ENCODE measurements around the gene SPDYA.
"Not testable (repeated sequence)": the region's sequence is repeated elsewhere in the genome, so short reads cannot be mapped to it uniquely, and the experiment has no call there.

Gene SPDYA

DNA sequence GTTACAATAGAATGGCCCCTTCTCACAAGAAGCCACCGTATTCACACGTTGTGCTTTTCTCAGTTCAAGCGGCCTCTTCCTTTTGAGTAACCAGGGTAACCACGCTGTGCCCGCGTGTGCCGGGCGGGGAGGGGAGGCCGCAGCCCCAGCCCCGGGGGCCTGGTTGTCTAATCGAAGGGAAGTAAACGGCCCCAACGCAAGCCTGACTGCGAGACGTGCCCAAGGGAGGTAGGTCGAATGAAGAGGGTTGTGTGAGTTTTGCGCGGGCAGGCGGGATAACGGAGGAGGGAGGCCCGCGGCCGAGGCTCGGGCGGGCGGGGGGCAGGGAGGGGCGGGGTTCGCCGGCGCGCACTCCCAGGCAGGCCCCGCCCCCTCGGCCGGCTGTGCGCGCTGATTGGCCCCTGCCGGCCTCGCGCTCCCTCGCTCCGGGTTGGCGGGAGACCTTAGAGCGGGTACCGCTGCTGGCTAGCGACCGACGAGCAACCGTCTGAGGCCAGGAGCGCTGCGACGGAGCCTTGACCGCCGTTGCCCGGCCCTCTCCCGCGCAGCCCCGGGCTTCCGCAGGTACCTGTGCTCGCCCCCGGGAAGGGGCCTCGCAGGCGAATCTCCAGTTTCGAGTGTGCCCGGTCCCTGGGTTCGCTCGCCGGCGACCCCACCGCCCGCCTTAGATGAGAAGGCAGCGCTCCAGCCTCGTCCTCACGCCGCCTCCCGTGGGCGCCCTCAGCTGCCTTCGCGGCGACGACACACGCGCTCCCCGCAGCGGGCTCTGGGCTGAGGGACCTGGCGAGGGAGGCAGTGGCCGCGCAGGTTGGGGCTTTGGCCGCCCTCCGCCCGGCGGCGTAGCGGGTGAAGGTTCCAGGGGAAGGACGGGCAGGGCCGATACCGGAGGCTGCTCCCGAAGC is at the start of gene SPDYA:
SPDYA (plus strand) TSS at position 451 of the 902 bp plus-strand sequence. CDS start 5,181 bp downstream, outside the sequence.
- DNase-seq (ENCODE audit: low read depth in 2 of 2): peak; percentile 71

DNA sequence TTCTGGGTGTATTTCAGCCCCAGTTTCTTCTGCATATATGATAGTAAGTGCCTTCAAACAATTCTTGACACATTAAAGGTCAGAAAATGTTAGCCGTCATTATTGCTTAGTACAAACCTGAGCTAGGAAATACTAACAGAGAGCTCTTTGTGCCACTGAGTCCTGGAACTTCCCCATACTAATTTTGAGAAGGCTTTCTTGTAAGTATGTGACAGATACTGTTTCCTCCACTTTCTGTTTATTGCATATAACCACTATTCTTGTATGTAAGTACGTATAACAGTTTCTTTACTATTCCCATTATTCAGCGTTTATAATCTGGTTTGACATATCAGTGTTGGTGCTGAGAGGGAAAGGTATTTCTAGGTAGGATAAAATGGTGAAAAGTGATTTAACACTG is 49.2 kb upstream of the SPDYA start:
- no peak for DNase-seq (ENCODE audit: low read depth in 2 of 2)

DNA sequence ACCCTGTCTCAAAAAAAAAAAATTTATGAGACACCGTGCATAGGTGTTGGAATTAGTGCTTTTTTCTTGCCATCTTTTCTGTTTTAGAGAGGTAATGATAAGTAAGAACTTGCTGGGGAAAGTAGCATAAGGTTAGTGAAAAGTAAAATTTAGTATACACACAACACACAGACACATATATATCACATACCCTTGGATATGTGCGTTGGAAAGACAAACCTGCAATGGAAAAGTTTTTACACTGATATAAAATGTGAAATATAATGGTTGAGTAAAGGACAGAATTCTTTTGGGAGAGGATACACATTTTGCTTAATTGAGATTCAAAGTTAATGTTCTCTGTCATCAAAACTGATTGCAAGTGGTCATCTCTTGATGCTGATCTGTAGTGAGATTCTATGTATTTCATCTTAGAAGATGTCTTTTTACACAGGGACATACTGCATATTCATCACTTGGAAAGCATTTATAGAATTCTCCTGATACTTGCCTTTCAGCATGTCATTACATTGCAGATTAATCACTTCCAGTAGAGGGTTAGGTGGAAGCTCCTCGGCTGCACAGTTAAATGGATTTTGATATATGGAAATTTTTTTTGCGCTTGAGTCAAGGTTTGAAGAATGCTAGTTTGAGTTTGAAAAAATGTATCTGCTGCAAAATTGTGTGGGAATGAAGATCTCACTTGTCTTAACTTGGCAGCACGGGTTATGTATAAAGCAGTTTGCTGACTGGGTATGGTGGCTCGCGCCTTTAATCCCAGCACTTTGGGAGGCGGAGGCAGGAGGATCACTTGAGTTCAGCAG is 45.5 kb upstream of the SPDYA start:
- DNase-seq (ENCODE audit: low read depth in 2 of 2): no peak

DNA sequence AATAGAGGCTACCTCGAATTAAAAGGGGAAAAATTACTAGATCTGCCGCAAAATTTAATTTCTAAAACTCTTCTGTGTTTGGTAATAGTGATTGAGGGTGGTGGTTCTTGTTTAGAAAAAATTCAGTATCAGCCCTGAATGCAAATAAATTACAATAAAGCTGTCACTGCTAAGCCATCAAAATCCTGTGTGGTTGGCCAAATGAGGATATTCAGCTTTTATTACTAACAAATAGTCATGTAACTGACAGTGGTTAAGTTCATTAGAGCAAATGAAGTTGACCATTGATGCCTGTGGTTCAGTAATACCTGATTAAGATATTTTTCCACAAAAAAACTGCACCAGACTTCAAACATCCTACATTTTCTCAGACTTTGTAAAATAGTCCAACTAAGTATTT is 44.6 kb upstream of the SPDYA start:
- DNase-seq (ENCODE audit: low read depth in 2 of 2): no peak

DNA sequence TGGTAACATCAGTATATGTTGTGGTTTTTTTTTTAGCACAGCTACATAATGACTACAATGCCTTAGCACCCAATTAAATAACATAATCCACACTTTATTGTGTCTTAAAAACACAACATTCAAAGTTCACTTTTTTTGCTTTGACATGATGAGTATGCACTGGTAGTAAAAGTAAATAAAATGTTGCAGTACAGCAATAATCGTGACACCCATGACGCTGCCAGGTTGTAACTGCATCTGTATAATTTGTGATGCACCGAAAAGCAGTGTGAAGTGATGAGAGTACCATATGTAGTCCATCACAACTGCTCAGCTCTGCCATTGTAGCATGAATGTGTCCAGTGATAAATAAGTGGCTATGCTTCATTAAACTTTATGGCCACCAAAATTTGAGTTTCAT is 43.3 kb upstream of the SPDYA start:
- no peak for DNase-seq (ENCODE audit: low read depth in 2 of 2)

DNA sequence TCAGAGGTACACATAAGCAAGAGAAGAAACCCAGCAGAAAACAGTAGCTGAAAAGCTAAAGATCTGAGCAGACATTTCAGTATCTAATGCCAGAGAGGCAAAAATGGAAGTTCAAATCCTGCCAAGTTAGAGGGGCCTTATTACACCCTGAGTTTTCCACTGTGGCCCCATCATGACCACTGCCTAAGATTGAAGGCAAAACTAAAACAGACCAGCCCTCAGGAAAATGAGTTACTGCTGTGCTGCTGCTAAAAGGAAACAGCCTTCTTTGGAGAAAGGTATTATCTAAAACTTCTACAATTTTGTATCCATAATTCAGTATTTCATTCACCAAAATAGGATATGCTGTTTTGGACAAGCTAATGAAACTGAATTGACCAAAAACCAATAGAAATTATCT is 42.2 kb upstream of the SPDYA start:
- no peak for DNase-seq (ENCODE audit: low read depth in 2 of 2)

DNA sequence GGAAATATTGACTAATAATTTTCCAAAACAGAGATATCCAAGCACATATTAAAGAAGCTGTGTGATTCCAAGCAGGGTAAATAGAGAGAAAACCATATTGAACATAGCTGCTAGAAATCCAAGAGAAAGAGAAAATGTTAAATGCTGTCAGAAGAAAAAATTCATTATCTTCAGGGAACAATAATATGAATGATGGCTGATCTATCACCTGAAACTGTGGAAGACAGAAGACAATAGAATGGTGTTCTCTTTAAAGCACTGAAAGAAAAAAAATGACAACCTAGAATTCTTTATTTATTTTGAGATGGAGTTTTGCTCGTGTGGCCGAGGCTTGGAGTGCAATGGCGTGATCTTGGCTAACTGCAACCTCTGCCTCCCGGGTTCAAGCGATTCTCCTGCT is 41.7 kb upstream of the SPDYA start:
- DNase-seq (ENCODE audit: low read depth in 2 of 2): no peak

DNA sequence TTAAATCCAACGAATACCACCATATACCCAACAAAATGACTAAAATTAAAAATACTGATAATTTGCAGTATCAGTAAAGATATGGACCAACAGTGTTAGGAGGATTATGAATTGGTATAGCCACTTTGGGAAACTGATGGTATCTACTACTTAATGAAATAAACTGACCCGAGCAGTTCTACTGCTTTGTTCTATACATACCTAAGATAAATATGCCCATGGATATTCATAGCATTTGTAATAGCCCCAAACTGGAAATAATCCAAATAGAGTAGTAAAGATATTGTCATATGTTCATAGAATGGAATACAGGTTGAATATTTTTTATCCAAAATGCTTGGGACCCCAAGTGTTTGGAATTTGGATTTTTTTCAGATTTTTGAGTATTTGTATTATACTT is 38.3 kb upstream of the SPDYA start:
- DNase-seq (ENCODE audit: low read depth in 2 of 2): no peak

DNA sequence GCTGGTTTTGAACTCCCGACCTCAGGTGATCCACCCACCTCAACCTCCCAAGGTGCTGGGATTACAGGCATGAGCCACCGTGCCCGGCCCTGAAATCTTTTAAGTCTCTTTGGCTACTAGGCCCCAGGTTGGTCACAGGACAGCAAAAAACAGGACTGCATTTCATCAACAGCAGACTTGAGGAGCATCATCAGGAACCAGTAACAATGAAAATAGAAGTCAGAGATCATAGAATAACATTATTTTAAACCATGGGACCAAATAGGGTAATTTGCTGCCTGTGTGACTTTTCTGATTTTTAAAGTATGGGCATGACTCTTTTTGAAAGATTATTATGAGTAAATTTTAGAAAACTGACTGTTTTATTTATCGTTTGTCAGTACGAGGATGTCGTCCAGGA is 34.2 kb upstream of the SPDYA start:
- no peak for DNase-seq (ENCODE audit: low read depth in 2 of 2)

DNA sequence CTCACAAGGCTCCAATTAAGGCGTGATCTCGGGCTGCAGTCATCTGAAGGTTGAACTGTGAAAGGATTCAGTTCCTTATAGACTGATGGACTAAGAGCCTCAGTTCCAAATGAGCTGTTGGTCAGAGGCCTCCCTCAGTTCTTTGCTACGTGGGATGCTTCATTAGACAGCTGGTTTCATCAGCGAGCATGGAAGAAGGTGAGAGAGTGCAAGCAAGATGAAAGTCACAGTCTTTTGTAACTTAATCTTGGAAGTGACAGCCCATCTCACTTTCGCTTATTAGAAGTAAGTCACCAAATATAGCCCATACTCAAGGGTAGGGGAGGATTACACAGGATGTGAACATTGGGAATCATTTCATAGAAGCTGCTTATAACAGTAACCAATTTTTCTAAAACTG is 32.2 kb upstream of the SPDYA start:
- no peak for DNase-seq (ENCODE audit: low read depth in 2 of 2)

DNA sequence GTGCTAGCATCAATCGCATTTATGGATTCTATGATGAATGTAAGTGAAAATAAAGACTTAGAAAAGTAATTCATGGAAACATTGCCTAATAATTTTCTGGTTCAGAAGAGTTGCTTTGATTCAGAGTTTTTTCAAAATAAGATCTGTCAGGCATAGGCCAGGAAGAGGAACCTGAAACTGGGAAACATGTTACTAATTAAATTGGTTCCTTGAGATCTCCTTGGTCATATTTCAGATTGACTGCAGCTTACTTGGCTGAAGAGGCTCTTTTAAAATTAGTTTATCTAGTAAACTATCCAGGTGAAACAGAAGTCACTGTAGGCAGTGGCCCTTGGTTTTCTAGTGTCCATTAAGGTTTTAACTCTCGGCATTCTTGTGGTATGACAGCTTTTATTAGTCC is 31.6 kb upstream of the SPDYA start:
- DNase-seq (ENCODE audit: low read depth in 2 of 2): no peak

DNA sequence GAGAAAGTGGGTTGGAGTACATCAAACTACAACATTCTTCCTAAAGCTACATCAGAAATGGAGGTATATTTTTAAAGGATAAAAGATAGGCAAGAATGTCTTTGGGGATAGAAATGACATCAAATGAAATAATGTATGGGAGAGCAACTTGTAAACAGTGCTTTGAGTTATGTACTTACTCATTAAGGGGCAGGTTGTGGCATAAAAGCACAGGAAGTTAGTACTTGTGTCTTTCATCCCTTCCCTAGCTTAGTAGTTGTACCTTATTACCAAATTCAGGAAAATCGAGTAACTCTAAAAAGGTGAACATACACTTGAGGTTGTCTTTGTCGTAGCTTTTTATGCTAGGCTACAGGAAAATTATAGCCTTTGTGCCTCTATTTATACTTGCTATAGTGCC is 30.1 kb upstream of the SPDYA start:
- no peak for DNase-seq (ENCODE audit: low read depth in 2 of 2)

DNA sequence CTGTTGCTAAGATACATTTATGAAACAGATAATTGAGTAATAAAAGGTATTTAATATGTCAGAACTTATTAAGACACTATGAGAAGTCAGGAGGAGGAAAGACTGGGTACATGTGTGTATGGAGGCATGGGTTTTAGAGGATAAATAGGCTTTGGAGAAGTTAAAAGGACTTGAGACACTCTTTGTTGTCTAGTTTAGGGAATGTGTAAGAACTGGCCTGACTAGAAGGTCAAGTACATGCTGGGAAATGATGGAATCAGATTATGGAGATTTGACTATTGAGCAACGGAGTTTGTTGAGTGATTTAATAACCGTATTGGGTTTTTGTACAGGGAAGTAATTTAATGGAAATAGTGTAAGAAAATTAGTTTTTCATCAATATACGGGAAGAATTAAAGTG is 28.2 kb upstream of the SPDYA start:
- no peak for DNase-seq (ENCODE audit: low read depth in 2 of 2)

DNA sequence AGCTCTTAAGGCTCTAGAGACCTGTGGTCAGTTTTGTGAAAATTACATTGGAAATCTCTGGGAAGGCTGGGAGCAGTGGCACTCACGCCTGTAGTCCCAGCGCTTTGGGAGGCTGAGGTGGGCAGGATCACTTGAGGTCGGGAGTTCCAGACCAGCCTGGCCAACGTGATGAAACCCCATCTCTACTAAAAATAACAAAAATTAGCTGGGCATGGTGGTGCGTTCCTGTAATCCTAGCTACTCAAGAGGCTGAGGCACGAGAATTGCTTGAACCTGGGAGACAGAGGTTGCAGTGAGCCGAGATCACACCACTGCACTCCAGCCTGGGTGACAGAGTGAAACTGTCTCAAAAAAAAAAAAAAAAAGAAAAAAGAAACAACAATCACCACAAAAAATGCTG is 26.1 kb upstream of the SPDYA start:
- DNase-seq (ENCODE audit: low read depth in 2 of 2): not testable (repeated sequence)

DNA sequence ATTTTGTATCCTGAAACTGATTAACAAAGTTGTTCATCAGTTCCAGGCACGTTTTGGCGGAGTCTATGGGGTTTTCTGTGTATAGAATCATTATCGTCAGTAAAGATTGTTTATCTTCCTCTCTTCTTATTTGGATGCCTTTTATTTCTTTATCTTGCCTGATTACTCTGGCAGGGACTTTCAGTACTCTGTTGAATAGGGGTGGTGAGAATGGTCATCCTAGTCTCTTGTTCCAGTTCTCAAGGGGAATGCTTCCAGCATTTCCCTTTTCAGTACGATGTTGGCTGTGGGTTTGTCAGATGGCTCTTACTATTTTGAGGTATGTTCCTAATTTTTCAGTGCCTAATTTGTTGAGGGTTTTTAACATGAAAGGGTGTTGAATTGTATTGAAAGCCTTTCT is 14.0 kb upstream of the SPDYA start:
- DNase-seq (ENCODE audit: low read depth in 2 of 2): no peak

DNA sequence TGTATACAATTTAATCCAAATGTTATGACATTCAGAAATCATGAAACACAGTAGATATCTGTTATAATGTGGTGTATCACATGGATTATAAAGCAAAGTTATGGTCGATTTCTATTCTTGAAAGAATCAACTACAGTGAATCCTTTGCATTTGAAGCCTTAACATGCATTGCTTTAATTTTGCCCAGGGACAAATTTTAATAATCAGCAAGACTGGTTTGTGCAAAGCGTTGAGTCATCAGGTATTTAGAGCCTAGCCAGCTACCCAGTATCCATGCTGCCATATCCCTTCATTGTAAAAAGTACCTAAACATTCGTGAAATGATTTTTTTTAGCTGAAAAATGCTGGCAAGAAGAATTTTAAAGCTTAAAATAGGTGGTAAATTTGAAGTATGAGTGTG is 8.9 kb upstream of the SPDYA start:
- DNase-seq (ENCODE audit: low read depth in 2 of 2): no peak

DNA sequence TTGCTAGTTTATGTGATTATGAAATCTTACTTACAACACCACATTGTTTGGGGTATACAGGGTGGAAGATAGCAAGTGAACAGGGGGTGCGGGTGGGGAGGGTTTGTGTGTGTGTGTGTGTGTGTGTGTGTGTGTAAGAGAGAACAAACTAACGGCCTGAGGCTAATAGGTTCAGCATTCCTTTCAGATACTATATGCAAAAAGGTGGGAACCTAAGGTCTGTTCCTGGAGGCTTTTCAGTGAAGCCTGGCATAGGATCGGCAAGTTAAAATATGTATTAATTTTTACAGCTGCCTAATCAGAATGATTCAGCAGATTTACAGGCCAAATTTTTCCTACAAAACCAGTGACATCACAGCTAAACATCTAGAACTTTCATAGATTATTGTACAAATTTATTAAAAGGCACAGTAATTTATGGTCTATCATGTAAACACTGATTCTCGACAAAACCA is 7.6 kb upstream of the SPDYA start:
- DNase-seq (ENCODE audit: low read depth in 2 of 2): no peak

DNA sequence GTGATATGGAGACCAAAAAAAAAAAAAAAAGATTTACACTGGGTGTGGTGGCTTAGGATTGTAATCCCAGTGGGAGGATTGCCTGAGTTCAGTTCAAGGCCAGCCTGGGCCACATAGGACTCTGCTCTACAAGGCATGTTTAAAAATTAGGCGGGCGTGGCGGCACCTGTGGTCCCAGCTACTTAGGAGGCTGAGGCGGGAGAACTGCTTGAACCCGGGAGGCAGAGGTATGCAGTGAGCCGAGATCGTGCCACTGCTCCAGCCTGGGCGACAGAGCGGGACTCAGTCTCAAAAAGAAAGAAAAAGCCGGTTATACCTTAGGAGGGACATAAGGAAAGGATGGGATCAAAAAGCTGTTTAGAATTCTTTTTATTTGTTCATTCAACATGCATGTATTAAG is 707 bp upstream of the SPDYA start:
- no peak for DNase-seq (ENCODE audit: low read depth in 2 of 2)

DNA sequence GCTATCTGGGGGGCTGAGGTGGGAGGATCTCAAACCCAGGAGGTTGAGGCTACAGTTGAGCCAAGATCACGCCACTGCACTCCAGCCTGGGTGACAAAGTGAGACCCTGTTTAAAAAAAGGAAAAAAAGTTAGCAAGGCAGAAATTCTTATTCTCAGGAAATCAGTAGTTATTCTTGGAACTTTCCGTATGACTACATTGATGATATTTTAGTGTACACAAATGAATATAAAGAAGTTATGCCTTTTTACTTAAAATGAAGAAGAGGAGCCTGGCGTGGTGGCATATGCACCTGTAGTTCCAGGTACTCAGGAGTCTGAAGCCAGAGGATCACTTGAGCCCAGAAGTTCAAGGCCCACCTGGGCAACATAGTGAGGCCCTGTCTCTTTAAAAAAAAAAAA is 7.4 kb downstream of the SPDYA start:
- DNase-seq (ENCODE audit: low read depth in 2 of 2): no peak

DNA sequence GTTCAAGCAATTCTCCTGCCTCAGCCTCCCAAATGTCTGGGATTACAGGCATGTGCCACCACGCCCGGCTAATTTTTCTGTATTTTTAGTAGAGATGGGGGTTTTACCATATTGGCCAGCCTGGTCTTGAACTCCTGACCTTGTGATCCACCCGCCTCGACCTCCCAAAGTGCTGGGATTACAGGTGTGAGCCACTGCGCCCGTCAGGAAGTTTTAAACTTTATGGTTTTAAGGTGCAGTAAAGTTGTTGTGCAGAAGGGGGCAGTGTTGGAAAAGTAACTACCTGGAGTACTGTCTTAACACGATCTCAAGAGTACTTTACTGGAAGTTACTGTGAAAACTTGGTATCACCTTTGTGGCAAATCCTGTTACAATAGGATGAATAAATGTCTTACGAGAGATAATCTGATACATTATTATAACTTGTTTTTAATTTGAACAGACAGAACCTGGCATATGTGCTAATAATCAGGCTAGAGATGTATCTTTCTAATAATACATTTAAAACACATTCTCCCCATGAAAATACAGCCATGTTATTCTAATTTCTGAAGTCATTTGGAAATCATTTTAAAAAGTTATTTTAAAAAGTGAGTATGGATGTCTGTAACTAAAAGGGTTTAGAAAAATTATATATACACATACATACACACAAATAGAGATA is 10.8 kb downstream of the SPDYA start:
- DNase-seq (ENCODE audit: low read depth in 2 of 2): peak in 1 of 2 donors; percentile 32

DNA sequence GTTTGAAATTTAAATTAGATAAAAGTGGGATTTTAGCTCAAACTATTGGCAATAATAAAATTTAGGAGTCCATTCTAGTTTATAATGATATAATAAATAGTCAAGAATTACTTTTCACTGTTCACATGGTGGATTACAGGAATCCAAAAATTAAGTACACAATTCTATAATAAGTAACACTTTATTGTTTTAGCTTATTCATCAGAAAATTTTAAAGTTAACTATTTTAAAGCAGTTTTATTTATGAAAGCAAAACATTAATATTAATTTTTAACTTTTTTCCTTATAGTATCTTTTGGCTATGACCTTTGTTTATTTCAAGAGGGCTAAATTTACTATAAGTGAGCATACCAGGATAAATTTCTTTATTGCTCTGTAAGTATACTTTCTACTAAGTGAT is 11.4 kb downstream of the SPDYA start:
- DNase-seq (ENCODE audit: low read depth in 2 of 2): no peak

DNA sequence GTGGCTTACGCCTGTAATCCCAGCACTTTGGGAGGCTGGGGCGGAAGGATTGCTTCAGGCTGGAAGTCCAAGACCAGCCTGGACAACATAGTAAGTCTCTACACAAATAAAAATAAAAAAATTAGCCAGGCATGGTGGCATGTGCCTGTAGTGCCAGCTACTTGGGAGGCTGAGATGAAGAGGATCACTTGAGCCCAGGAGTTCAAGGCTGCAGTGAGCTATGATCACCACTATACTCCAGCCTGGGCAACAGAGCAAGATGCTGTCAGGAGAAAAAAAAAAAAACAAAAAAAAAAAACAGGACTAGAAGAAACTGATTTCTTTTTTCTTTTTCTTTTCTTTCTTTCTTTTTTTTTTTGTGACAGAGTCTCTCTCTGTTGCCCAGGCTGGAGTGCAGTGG is 13.6 kb downstream of the SPDYA start:
- no peak for DNase-seq (ENCODE audit: low read depth in 2 of 2)

All from stimulated activated CD8-positive, alpha-beta memory T cell treated with anti-CD3 and anti-CD28 coated beads, Interleukin-2, amount 100 ng/mL, for 48 hours (primary cell).